ENCODE measurements around the gene TEX14. TPM values are rescaled to one million over a fixed set of nuclear protein-coding genes. Genes with fewer than 3 reads are reported as not detected.
"Not testable (repeated sequence)": the region's sequence is repeated elsewhere in the genome, so short reads cannot be mapped to it uniquely, and the experiment has no call there.

TEX14 gene
- total RNA-seq, 2 donors from 2014 or later: 0.10 to 0.14 TPM

GRCh38 chr17:58577696-58578095 lies 114.1 kb downstream of the TEX14 start:
- intact Hi-C loops (cut with DNase I): no loop called here
- no peak for DNase-seq (ENCODE audit: low spot score)

GRCh38 chr17:58576679-58577367 lies 115.0 kb downstream of the TEX14 start:
- no peak for DNase-seq (ENCODE audit: low spot score)
- intact Hi-C loops (cut with DNase I): no loop called here

- intact Hi-C loops (cut with DNase I): no loop called here
- DNase-seq (ENCODE audit: low spot score): no peak
These were observed 116.3 kb downstream of the TEX14 start for GRCh38 chr17:58575511-58575910.

- intact Hi-C loops (cut with DNase I): no loop called here
- DNase-seq (ENCODE audit: low spot score): no peak
These were observed 117.8 kb downstream of the TEX14 start for GRCh38 chr17:58574025-58574424.

GRCh38 chr17:58572846-58573245 lies 119.0 kb downstream of the TEX14 start:
- intact Hi-C loops (cut with DNase I): no loop called here
- no peak for DNase-seq (ENCODE audit: low spot score)

- no peak for DNase-seq (ENCODE audit: low spot score)
These were observed 121.1 kb downstream of the TEX14 start for GRCh38 chr17:58570758-58571157.

GRCh38 chr17:58569196-58569595 lies 122.6 kb downstream of the TEX14 start:
- intact Hi-C loops (cut with DNase I): no loop called here
- DNase-seq (ENCODE audit: low spot score): no peak

More at GRCh38 chr17:58570758-58571157, 121.1 kb downstream of the TEX14 start:
- intact Hi-C loops (cut with DNase I): no loop called here

GRCh38 chr17:58568044-58568799 lies 123.6 kb downstream of the TEX14 start:
- intact Hi-C loops (cut with DNase I): no loop called here

GRCh38 chr17:58565389-58566311 lies 126.2 kb downstream of the TEX14 start:
- intact Hi-C loops (cut with DNase I): no loop called here

More at GRCh38 chr17:58568044-58568799, 123.6 kb downstream of the TEX14 start:
- no peak for DNase-seq (ENCODE audit: low spot score)

GRCh38 chr17:58564971-58565370 lies 126.9 kb downstream of the TEX14 start:
- intact Hi-C loops (cut with DNase I): no loop called here
- DNase-seq (ENCODE audit: low spot score): no peak

More at GRCh38 chr17:58565389-58566311, 126.2 kb downstream of the TEX14 start:
- no peak for DNase-seq (ENCODE audit: low spot score)

- DNase-seq (ENCODE audit: low spot score): no peak
- intact Hi-C loops (cut with DNase I): no loop called here
These were observed 127.6 kb downstream of the TEX14 start for GRCh38 chr17:58564243-58564642.

- intact Hi-C loops (cut with DNase I): no loop called here
- no peak for DNase-seq (ENCODE audit: low spot score)
These were observed 131.3 kb downstream of the TEX14 start for GRCh38 chr17:58560511-58560910.

GRCh38 chr17:58557981-58558380 lies 133.9 kb downstream of the TEX14 start:
- intact Hi-C loops (cut with DNase I): no loop called here
- DNase-seq (ENCODE audit: low spot score): no peak

GRCh38 chr17:58556833-58557250 lies 135.0 kb downstream of the TEX14 start:
- no peak for DNase-seq (ENCODE audit: low spot score)
- intact Hi-C loops (cut with DNase I): no loop called here

GRCh38 chr17:58555109-58555508 lies 136.7 kb downstream of the TEX14 start:
- DNase-seq (ENCODE audit: low spot score); intact Hi-C loops (cut with DNase I): not testable (repeated sequence)

- intact Hi-C loops (cut with DNase I): loop anchor here in 1 of 2 donors (10.0 kb wide), 1 partner anchor 84 kb away; no protein-coding TSS in a partner anchor
- no peak for DNase-seq (ENCODE audit: low spot score)
These were observed 150.6 kb downstream of the TEX14 start for GRCh38 chr17:58541249-58541648.

- no peak for DNase-seq (ENCODE audit: low spot score)
- intact Hi-C loops (cut with DNase I): loop anchor here in 1 of 2 donors (10.0 kb wide), 1 partner anchor 85 kb away; no protein-coding TSS in a partner anchor
These were observed 152.1 kb downstream of the TEX14 start for GRCh38 chr17:58539698-58540097.

GRCh38 chr17:58538811-58539409 lies 152.9 kb downstream of the TEX14 start:
- DNase-seq (ENCODE audit: low spot score): no peak
- intact Hi-C loops (cut with DNase I): no loop called here

GRCh38 chr17:58537266-58537665 lies 154.6 kb downstream of the TEX14 start:
- DNase-seq (ENCODE audit: low spot score): no peak
- intact Hi-C loops (cut with DNase I): no loop called here
